GM23248 (cell line): Measurements from ENCODE around the gene GDPD5. TPM values are rescaled to one million over a fixed set of nuclear protein-coding genes. Genes with fewer than 3 reads are reported as not detected.

Source experiments
- DNase-seq: peaks from one replicate; pipeline ENCODE4 v3.0.0-alpha.2; 2015
- H2AFZ ChIP-seq: fragments of 200-600 bp; sonication (generic); 2 replicates; pipeline ENCODE4 v1.6.1; 2016; ENCODE audit warnings: antibody characterized with exemption
- H3F3A ChIP-seq: fragments of 200-600 bp; sonication (generic); 2 replicates; pipeline ENCODE4 v1.6.1; 2016; ENCODE audit warnings: mild to moderate bottlenecking, antibody characterized with exemption, mixed run types; ENCODE audit not compliant: insufficient read depth
- H3K27ac ChIP-seq: fragments of 200-600 bp; sonication (generic); 2 replicates; pipeline ENCODE4 v1.5.1; 2016; ENCODE audit warnings: mild to moderate bottlenecking
- H3K27me3 ChIP-seq: fragments of 200-600 bp; sonication (generic); replicated peaks from 2 replicates; pipeline ENCODE4 v1.6.1; 2016; ENCODE audit warnings: mild to moderate bottlenecking; ENCODE audit not compliant: insufficient read depth
- H3K36me3 ChIP-seq: fragments of 200-600 bp; sonication (generic); 2 replicates; pipeline ENCODE4 v1.6.1; 2016; ENCODE audit warnings: low read depth, mild to moderate bottlenecking
- H3K4me1 ChIP-seq: fragments of 200-600 bp; sonication (generic); 2 replicates; pipeline ENCODE4 v1.6.1; 2016; ENCODE audit warnings: mild to moderate bottlenecking; ENCODE audit not compliant: insufficient read depth
- H3K4me2 ChIP-seq: fragments of 200-600 bp; sonication (generic); one replicate; pipeline ENCODE4 v1.6.1; 2016; ENCODE audit warnings: mild to moderate bottlenecking; ENCODE audit not compliant: unreplicated experiment
- H3K4me3 ChIP-seq: fragments of 200-600 bp; sonication (generic); 2 replicates; pipeline ENCODE4 v1.5.1; 2016; ENCODE audit warnings: mild to moderate bottlenecking
- H3K79me2 ChIP-seq: fragments of 200-600 bp; sonication (generic); 2 replicates; pipeline ENCODE4 v1.6.1; 2016; ENCODE audit warnings: mild to moderate bottlenecking; ENCODE audit not compliant: insufficient read depth
- H3K9ac ChIP-seq: fragments of 200-600 bp; sonication (generic); 2 replicates; pipeline ENCODE4 v1.6.1; 2016; ENCODE audit warnings: mild to moderate bottlenecking
- H3K9me2 ChIP-seq: fragments of 200-600 bp; sonication (generic); 2 replicates; pipeline ENCODE4 v1.6.1; 2016; ENCODE audit warnings: mixed run types, mild to moderate bottlenecking, moderate library complexity; ENCODE audit not compliant: insufficient read depth
- H3K9me3 ChIP-seq: fragments of 200-600 bp; sonication (generic); one replicate; pipeline ENCODE4 v1.6.1; 2017; ENCODE audit warnings: low read depth
- H4K20me1 ChIP-seq: fragments of 200-600 bp; sonication (generic); 2 replicates; pipeline ENCODE4 v1.6.0; 2016; ENCODE audit not compliant: insufficient read depth
- EZH2 ChIP-seq: fragments of 200-600 bp; sonication (generic); IDR thresholded peaks from 2 replicates; pipeline ENCODE4 v1.6.1; 2018; ENCODE audit warnings: antibody characterized with exemption, mild to moderate bottlenecking; ENCODE audit not compliant: insufficient read depth, poor library complexity, severe bottlenecking
- EZH2phosphoT487 ChIP-seq: fragments of 200-600 bp; sonication (generic); IDR thresholded peaks from 2 replicates; pipeline ENCODE4 v1.6.1; 2018; ENCODE audit warnings: antibody characterized with exemption, moderate library complexity, mild to moderate bottlenecking, low read depth; ENCODE audit not compliant: insufficient read depth
- WGBS, 2 experiments: methylation state at CpG; one replicate each; pipeline ENCODE4 v1.1.6; 2015 to 2017; ENCODE audit warnings: low lambda C conversion rate in 2 of 2, low coverage in 1 of 2; ENCODE audit errors: missing lambda C conversion rate in 2 of 2; 5-methylcytosine and 5-hydroxymethylcytosine counted together
- in situ Hi-C: fragments of 300-500 bp; cut with MboI; formaldehyde crosslinking; loops from 2 replicates; pipeline ENCODE4 v1.15.0; 2020
- polyA plus RNA-seq: library from polyadenylated mRNA; unstranded; fragments of >200 nt; fragmentation: Nextera tagmentation; extraction: Ambion mirVana; gene quantifications from 2 replicates; pipeline ENCODE4 v1.2.1, GENCODE V29; 2016
- total RNA-seq: library from RNA; depleted of rRNA; stranded (reverse); fragments of >200 nt; shearing (Covaris generic); gene quantifications from 2 replicates; pipeline ENCODE4 v1.2.3, GENCODE V29; 2014

Gene GDPD5
- total and polyA plus RNA-seq, 2 experiments from 2014 or later = 3.4 to 10.7 TPM

DNA sequence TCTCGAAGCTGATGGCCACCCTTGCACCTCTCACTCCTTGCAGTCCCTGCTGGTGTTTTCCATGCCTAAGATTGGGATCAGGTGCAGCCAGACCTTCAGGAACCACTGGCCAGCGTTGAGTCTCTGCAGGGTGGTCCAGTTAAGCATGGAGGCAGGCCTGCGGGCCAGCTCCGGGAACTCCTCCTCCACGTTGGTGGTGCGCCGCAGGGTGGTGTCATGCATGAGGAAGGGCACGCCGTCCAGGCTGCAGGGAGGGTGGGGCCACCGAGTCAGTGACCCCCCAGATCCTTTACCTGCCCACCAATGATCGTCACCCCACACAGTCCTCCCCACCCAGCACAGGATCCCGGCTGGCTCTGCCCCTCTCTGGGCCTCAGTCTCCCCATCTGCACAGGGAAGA is 82.7 kb downstream of the GDPD5 start:
- Histone ChIP-seq H3F3A (no peaks in the 10 kb centered on the region), H3K27ac (no peak overlapping the region), H4K20me1 (no peaks in the 10 kb centered on the region), H3K4me3 (no peak overlapping the region), H3K9me2 (no peaks in the 10 kb centered on the region), H3K4me2 (no peak overlapping the region), H3K79me2 (no peaks in the 10 kb centered on the region), H3K9ac (no peak overlapping the region), H2AFZ (no peak overlapping the region), H3K4me1 (no peaks in the 10 kb centered on the region), H3K9me3 (no peaks in the 10 kb centered on the region), H3K36me3 (no peaks in the 10 kb centered on the region), H3K27me3 (no peaks in the 10 kb centered on the region)
- DNase-seq = no peak
- no peak for TF ChIP-seq EZH2phosphoT487
- no peak for TF ChIP-seq EZH2
- 76 to 78% methylated on average over 6 to 12 of the region's 12 CpGs for WGBS, 2 experiments
- in situ Hi-C loops = no loop called here

- TF ChIP-seq EZH2 = no peak
- no peak for TF ChIP-seq EZH2phosphoT487
- DNase-seq = no peak
- in situ Hi-C loops = no loop called here
Measured at GRCh38 chr11:75442161-75442885, 83.4 kb downstream of the GDPD5 start.

GRCh38 chr11:75441804-75442132 is 84.0 kb downstream of the GDPD5 start:
- Histone ChIP-seq H4K20me1 (no peaks in the 10 kb centered on the region), H3K27ac (no peak overlapping the region), H3K27me3 (no peaks in the 10 kb centered on the region), H3K9me3 (no peaks in the 10 kb centered on the region), H2AFZ (no peak overlapping the region), H3K79me2 (no peaks in the 10 kb centered on the region), H3K9me2 (no peaks in the 10 kb centered on the region), H3K9ac (no peak overlapping the region), H3F3A (no peaks in the 10 kb centered on the region), H3K4me1 (no peaks in the 10 kb centered on the region), H3K36me3 (no peaks in the 10 kb centered on the region), H3K4me3 (no peak overlapping the region), H3K4me2 (no peak overlapping the region)
- WGBS, 2 experiments = 74 to 78% methylated on average over 7 of the region's 7 CpGs
- no peak for TF ChIP-seq EZH2
- in situ Hi-C loops = no loop called here
- no peak for DNase-seq

More at GRCh38 chr11:75442161-75442885, 83.4 kb downstream of the GDPD5 start:
- Histone ChIP-seq H3K27me3 (no peaks in the 10 kb centered on the region), H3K9me3 (no peaks in the 10 kb centered on the region), H4K20me1 (no peaks in the 10 kb centered on the region), H3K4me1 (no peaks in the 10 kb centered on the region), H3K79me2 (no peaks in the 10 kb centered on the region), H2AFZ (no peak overlapping the region), H3K4me3 (no peak overlapping the region), H3K4me2 (no peak overlapping the region), H3K36me3 (no peaks in the 10 kb centered on the region), H3F3A (no peaks in the 10 kb centered on the region), H3K27ac (no peak overlapping the region), H3K9ac (no peak overlapping the region), H3K9me2 (no peaks in the 10 kb centered on the region)
- WGBS, 2 experiments = 85 to 89% methylated on average over 15 of the region's 15 CpGs

DNA sequence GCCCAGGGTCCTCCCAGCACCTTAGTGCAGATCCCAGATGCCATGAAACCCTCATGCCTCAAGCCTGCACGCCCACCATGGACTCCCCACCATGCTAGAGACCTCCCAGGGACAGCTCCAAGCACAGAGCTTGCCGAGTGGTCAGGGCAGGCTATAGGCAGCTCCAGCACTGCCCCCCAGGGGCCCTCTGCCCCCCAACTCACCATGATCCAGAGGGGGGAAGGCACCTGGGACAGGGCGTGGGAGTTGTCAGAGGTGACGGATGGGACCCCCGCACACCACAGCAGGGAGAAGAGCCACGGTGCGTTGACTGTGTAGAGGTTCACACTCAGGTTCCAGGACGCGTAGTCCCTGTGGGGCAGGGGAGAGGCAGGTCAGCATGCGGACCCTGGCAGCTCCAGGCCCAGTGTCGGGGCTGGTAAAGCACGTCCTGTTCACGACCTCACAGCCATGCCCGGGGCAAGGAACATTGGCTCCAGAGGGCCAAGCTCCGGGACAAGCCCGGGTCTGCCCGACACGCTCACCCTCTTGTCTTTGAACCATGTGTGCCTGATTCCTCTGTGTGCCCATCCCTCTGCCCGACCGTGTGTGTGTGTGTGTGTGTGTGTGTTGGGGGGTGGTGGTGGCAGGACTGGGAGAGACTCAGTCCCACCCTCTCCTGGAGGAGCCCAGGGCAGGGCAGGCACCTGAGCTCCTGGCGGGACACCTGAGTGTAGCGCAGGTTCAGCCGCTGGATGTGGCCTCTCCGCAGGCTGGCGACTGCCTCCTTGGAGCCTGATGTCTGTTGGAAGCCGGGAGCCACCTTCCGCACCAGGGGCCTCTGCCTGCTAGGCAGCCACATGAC is 84.6 kb downstream of the GDPD5 start:
- TF ChIP-seq EZH2phosphoT487 (no peak), EZH2 (no peak)
- Histone ChIP-seq H3K9ac (no peak overlapping the region), H3K27me3 (no peaks in the 10 kb centered on the region), H3K36me3 (no peaks in the 10 kb centered on the region), H3K4me2 (no peak overlapping the region), H3K79me2 (no peaks in the 10 kb centered on the region), H3K9me3 (no peaks in the 10 kb centered on the region), H3K27ac (no peak overlapping the region), H2AFZ (no peak overlapping the region), H4K20me1 (no peaks in the 10 kb centered on the region), H3F3A (no peaks in the 10 kb centered on the region), H3K4me1 (no peaks in the 10 kb centered on the region), H3K4me3 (no peak overlapping the region), H3K9me2 (no peaks in the 10 kb centered on the region)
- DNase-seq = no peak
- WGBS, 2 experiments = 83 to 88% methylated on average over 26 to 27 of the region's 27 CpGs
- in situ Hi-C loops = no loop called here
